K562 (cell line): Measurements from ENCODE around the gene BRD7. TPM values are rescaled to one million over a fixed set of nuclear protein-coding genes. Genes with fewer than 3 reads are reported as not detected.

Source experiments
- ATAC-seq: fragments of 200-7000 bp; cut with Tn5 transposase; 3 replicates; pipeline ENCODE4 v1.9.1; 2020; ENCODE audit warnings: moderate library complexity
- BruUV-seq: library from RNA; stranded (reverse); fragments of 400-500 nt; replicated peaks from 2 replicates; lab custom pipeline; 2021; lab: Mats Ljungman, UMichigan
- CTCF ChIA-PET: fragments of 300-600 bp; formaldehyde crosslinking; extraction: SDS; loops from one replicate; lab custom pipeline; 2021; ENCODE audit warnings: low intra/inter-chr PET ratio; lab: Yijun Ruan, JAX
- POLR2A ChIA-PET: fragments of 300-600, 350-650 bp; sonication (Branson Sonifier 250); formaldehyde crosslinking; extraction: SDS; loops from one replicate; lab custom pipeline; 2021; ENCODE audit warnings: antibody characterized with exemption, inconsistent platforms; lab: Yijun Ruan, JAX
- DNase-seq, 4 experiments: peaks; one replicate each; pipeline versions ENCODE4 v3.0.0 to v3.0.0-alpha.2; 2011 to 2018; ENCODE audit warnings: low spot score in 3 of 4, mixed read lengths in 3 of 4; ENCODE audit errors: extremely low read depth in 1 of 4
- FAIRE-seq: peaks from 2 replicates; lab custom pipeline; 2011; peaks lifted over from hg19 to GRCh38; lab: Jason Lieb, UNC
- H2AFZ ChIP-seq: 2 replicates; pipeline ENCODE4 v1.6.0; 2011; ENCODE audit warnings: low read depth, low read length, control low read depth, inconsistent platforms
- H3K27ac ChIP-seq: fragments of 200-600 bp; 3 replicates; pipeline ENCODE4 v1.8.0; 2011; ENCODE audit warnings: low read depth, mild to moderate bottlenecking, control low read depth, inconsistent platforms, low read length, moderate library complexity, mixed read lengths; ENCODE audit errors: extremely low read depth
- H3K27me3 ChIP-seq, 2 experiments: fragments of 300-600 bp in 1 of 2; 2 replicates in 1 of 2; 3 replicates in 1 of 2; pipeline versions ENCODE4 v1.6.0 to v1.8.0; 2011; ENCODE audit warnings: inconsistent platforms in 2 of 2, low read length in 2 of 2, mild to moderate bottlenecking in 1 of 2, mixed read lengths in 1 of 2, moderate library complexity in 1 of 2; ENCODE audit not compliant: control insufficient read depth in 2 of 2, insufficient read depth in 2 of 2
- H3K36me3 ChIP-seq: fragments of 300-600 bp; 3 replicates; pipeline ENCODE4 v1.8.0; 2011; ENCODE audit warnings: mild to moderate bottlenecking, low read length, inconsistent platforms; ENCODE audit not compliant: control insufficient read depth, insufficient read depth
- H3K4me1 ChIP-seq, 2 experiments: fragments of 200-600 bp in 1 of 2; replicated peaks in 1 of 2; 2 replicates in 1 of 2; 3 replicates in 1 of 2; pipeline versions ENCODE4 v1.5.1 to v1.8.0; 2011; ENCODE audit warnings: inconsistent platforms in 2 of 2, low read length in 2 of 2, mild to moderate bottlenecking in 1 of 2, mixed read lengths in 1 of 2, moderate library complexity in 1 of 2; ENCODE audit not compliant: control insufficient read depth in 2 of 2, insufficient read depth in 2 of 2
- H3K4me2 ChIP-seq: 2 replicates; pipeline ENCODE4 v1.6.1; 2011; ENCODE audit warnings: low read length, control low read depth, inconsistent platforms, mixed read lengths; ENCODE audit not compliant: insufficient read depth
- H3K4me3 ChIP-seq: fragments of 200-600 bp; sonication (generic), shearing (Covaris generic); 2 replicates; pipeline ENCODE4 v1.5.1; 2016; ENCODE audit warnings: control low read depth, inconsistent platforms
- H3K79me2 ChIP-seq: fragments of 200-600 bp; 3 replicates; pipeline ENCODE4 v1.8.0; 2011; ENCODE audit warnings: low read length, inconsistent platforms; ENCODE audit not compliant: control insufficient read depth, insufficient read depth
- H3K9ac ChIP-seq, 2 experiments: 2 replicates each; pipeline versions ENCODE4 v1.6.0 to v1.6.1; 2011; ENCODE audit warnings: low read depth in 2 of 2, low read length in 2 of 2, control low read depth in 1 of 2, inconsistent platforms in 1 of 2, mild to moderate bottlenecking in 1 of 2, mixed read lengths in 1 of 2; ENCODE audit not compliant: insufficient read depth in 1 of 2
- H3K9me1 ChIP-seq: one replicate; pipeline ENCODE4 v1.6.0; 2011; ENCODE audit warnings: inconsistent platforms, mild to moderate bottlenecking, low read length, moderate library complexity; ENCODE audit not compliant: control insufficient read depth, insufficient read depth
- H3K9me3 ChIP-seq: replicated peaks from 2 replicates; pipeline ENCODE4 v1.5.1; 2011; ENCODE audit warnings: low read depth, low read length, inconsistent platforms; ENCODE audit not compliant: control insufficient read depth, insufficient read depth
- H4K20me1 ChIP-seq: replicated peaks from 2 replicates; pipeline ENCODE4 v1.6.1; 2011; ENCODE audit warnings: low read length, inconsistent platforms, mixed read lengths; ENCODE audit not compliant: control insufficient read depth, insufficient read depth
- ADNP ChIP-seq: fragments of 200-800 bp; sonication (Bioruptor generic); IDR thresholded peaks from 2 replicates; pipeline ENCODE4 v1.6.1; 2016; ENCODE audit warnings: missing genetic modification characterization, missing compliant biosample characterization
- BCOR ChIP-seq: fragments of 450-650 bp; IDR thresholded peaks from 2 replicates; pipeline ENCODE4 v1.6.1; 2016
- FOXP4 ChIP-seq: sonication (generic); formaldehyde crosslinking; IDR thresholded peaks from 2 replicates; pipeline ENCODE4 v1.8.0; 2022; ENCODE audit warnings: mild to moderate bottlenecking, missing genetic modification reagents, borderline replicate concordance
- HNRNPLL ChIP-seq: fragments of 200-400 bp; formaldehyde crosslinking; IDR thresholded peaks from 2 replicates; pipeline ENCODE4 v1.6.1; 2017; ENCODE audit warnings: low read length, low read depth, mild to moderate bottlenecking; ENCODE audit not compliant: poor library complexity, severe bottlenecking
- LARP7 ChIP-seq: fragments of 450-650 bp; IDR thresholded peaks from 2 replicates; pipeline ENCODE4 v1.6.1; 2016
- NRF1 ChIP-seq, 2 experiments: fragments of 450-650 bp; IDR thresholded peaks in 1 of 2; conservative IDR thresholded peaks in 1 of 2; 2 replicates each; pipeline ENCODE4 v1.6.1; 2014; ENCODE audit warnings: mild to moderate bottlenecking in 2 of 2
- POLR2AphosphoS5 ChIP-seq: IDR thresholded peaks from 2 replicates; pipeline ENCODE4 v1.6.1; 2011; ENCODE audit warnings: mild to moderate bottlenecking, low read depth, low read length, moderate library complexity; ENCODE audit not compliant: control insufficient read depth, insufficient read depth
- PYGO2 ChIP-seq: fragments of 450-650 bp; IDR thresholded peaks from 2 replicates; pipeline ENCODE4 v1.6.1; 2016; ENCODE audit warnings: mild to moderate bottlenecking, missing genetic modification characterization, moderate library complexity, missing compliant biosample characterization
- WGBS: fragments of 100-300 bp; shearing (Covaris generic); methylation state at CpG from one replicate; pipeline ENCODE4 v1.1.6; 2016; ENCODE audit warnings: low coverage, mixed read lengths; ENCODE audit not compliant: insufficient coverage; ENCODE audit errors: missing lambda C conversion rate; 5-methylcytosine and 5-hydroxymethylcytosine counted together
- in situ Hi-C: fragments of 300-500 bp; cut with MboI; formaldehyde crosslinking; loops from 4 replicates; pipeline ENCODE4 v1.15.0; 2018; ENCODE audit warnings: inconsistent platforms, mixed read lengths
- intact Hi-C: fragments of 100-400 bp; cut with micrococcal nuclease; formaldehyde crosslinking; loops from 2 replicates; pipeline ENCODE4 v1.14.2; 2022
- polyA plus RNA-seq, 8 experiments: library from polyadenylated mRNA; depleted of rRNA in 4 of 8; stranded (reverse) in 5 of 8; unstranded in 3 of 8; fragments of >200 nt; fragmentation: Nextera tagmentation in 2 of 8; fragmentation: Illumina TruSeq in 1 of 8; extraction: Ambion mirVana in 2 of 8; extraction: Trizol in 1 of 8; gene quantifications; 2 replicates each; pipeline versions ENCODE4 v1.2.1 to v1.2.3, GENCODE V29; 2011 to 2014; ENCODE audit warnings: inconsistent platforms in 1 of 8, missing spikeins in 1 of 8
- total RNA-seq, 7 experiments: library from RNA; depleted of rRNA in 6 of 7; stranded (reverse); fragments of >200 nt in 6 of 7; fragmentation: Illumina TruSeq in 2 of 7; extraction: Trizol in 2 of 7; gene quantifications; 2 replicates each; pipeline versions ENCODE4 v1.2.1 to v1.2.3, GENCODE V29; 2011 to 2021; ENCODE audit warnings: low replicate concordance in 1 of 7

Gene BRD7
- total and polyA plus RNA-seq, 9 of the 15 experiments (the other 6 are each of a cell fraction or from before 2014, with no cell fraction given) = 20.6 to 101 (median 68.7) TPM

- TF ChIP-seq BCOR (no peak), POLR2AphosphoS5 (0 out of 2 replicates have a peak, but pooled peaks have one; percentile 11)
- BruUV-seq = no TSS peak
- peaks cover 96% of the 10 kb centered on the region for H3K36me3 ChIP-seq
- no peaks in the 10 kb centered on the region for H3K79me2 ChIP-seq
- POLR2A ChIA-PET = no interaction called here
- CTCF ChIA-PET = no interaction called here
- H3K4me2 ChIP-seq = no peak overlapping the region
- intact Hi-C loops = no loop called here
- no peak for DNase-seq
- no peak for FAIRE-seq
- peaks cover 0 to 10% of the 10 kb centered on the region in 2 experiments; a peak in 2 of 5 replicates for H3K4me1 ChIP-seq
- H4K20me1 ChIP-seq = no peaks in the 10 kb centered on the region; the same call in 1 of the 2 replicates
- H3K9me1 ChIP-seq = no peaks in the 10 kb centered on the region
- no peak overlapping the region for H3K27ac ChIP-seq
- 92% methylated on average over 8 of the region's 8 CpGs for WGBS
- in situ Hi-C loops = no loop called here
- H3K9ac ChIP-seq = no peak overlapping the region
- H2AFZ ChIP-seq = no peak overlapping the region
- H3K4me3 ChIP-seq = no peak overlapping the region
- H3K9me3 ChIP-seq = no peaks in the 10 kb centered on the region
- H3K27me3 ChIP-seq = no peaks in the 10 kb centered on the region
- ATAC-seq = no peak
These were observed 54.1 kb downstream of the BRD7 start for GRCh38 chr16:50314665-50315064.

- BruUV-seq = no TSS peak
- FAIRE-seq = peak; percentile 32
- TF ChIP-seq PYGO2 (tag) (no peak), NRF1 (conservative IDR thresholded peaks at IDR 0.05 in 1 of 2, IDR thresholded peaks at IDR 0.05 in 1 of 2) (no peak), LARP7 (no peak), ADNP (tag) (no peak), FOXP4 (no peak), HNRNPLL (no peak)
These were observed 55.0 kb downstream of the BRD7 start for GRCh38 chr16:50313596-50314478.

More at GRCh38 chr16:50313596-50314478, 55.0 kb downstream of the BRD7 start:
- Histone ChIP-seq H3K27ac (no peak overlapping the region), H3K4me1 (peaks cover 0 to 17% of the 10 kb centered on the region in 2 experiments; a peak in 2 of 5 replicates), H3K9me3 (no peaks in the 10 kb centered on the region), H3K4me2 (no peak overlapping the region), H4K20me1 (no peaks in the 10 kb centered on the region; the same call in 1 of the 2 replicates), H3K4me3 (no peak overlapping the region), H3K27me3 (no peaks in the 10 kb centered on the region), H2AFZ (no peak overlapping the region), H3K36me3 (peaks cover 98% of the 10 kb centered on the region), H3K9ac (peak overlapping the region in 1 of 2 experiments; percentile 17; a peak in 1 of 4 replicates), H3K9me1 (no peaks in the 10 kb centered on the region), H3K79me2 (no peaks in the 10 kb centered on the region)
- ChIA-PET POLR2A (interaction anchor here (0.6 to 1.1 kb wide), 3 partner anchors 11 to 47 kb away, joined by 3 read pairs; no protein-coding TSS in a partner anchor), CTCF (no interaction called here)
- in situ Hi-C loops (no loop called here), intact Hi-C loops (no loop called here)
- 83% methylated on average over 29 of the region's 31 CpGs for WGBS
- DNase-seq (no peak), ATAC-seq (peak; percentile 20; the same call in 2 of the 3 replicates)
